H1 (cell line): ENCODE data around the gene ABCB10. TPM values are rescaled to one million over a fixed set of nuclear protein-coding genes. Genes with fewer than 3 reads are reported as not detected.

Source experiments
- BCL11A ChIP-seq, 2 experiments: IDR thresholded peaks; one replicate each; pipeline ENCODE4 v1.6.1; 2011; ENCODE audit warnings: low read depth in 2 of 2, low read length in 2 of 2, mild to moderate bottlenecking in 2 of 2
- CBX8 ChIP-seq: fragments of 300-800, 300-1000 bp; sonication (generic); IDR thresholded peaks from 2 replicates; pipeline ENCODE4 v1.7.1; 2016; ENCODE audit warnings: low read depth, low read length, borderline replicate concordance
- CREB1 ChIP-seq: IDR thresholded peaks from 2 replicates; pipeline ENCODE4 v1.6.1; 2012; ENCODE audit warnings: inconsistent platforms
- EGR1 ChIP-seq: IDR thresholded peaks from 2 replicates; pipeline ENCODE4 v1.6.1; 2011; ENCODE audit warnings: low read depth, low read length, borderline replicate concordance
- EP300 ChIP-seq, 2 experiments: IDR thresholded peaks; 1 replicate in 1 of 2; 2 replicates in 1 of 2; pipeline ENCODE4 v1.6.1; 2011 to 2012; ENCODE audit warnings: low read depth in 2 of 2, low read length in 2 of 2, mild to moderate bottlenecking in 2 of 2, borderline replicate concordance in 1 of 2, inconsistent platforms in 1 of 2, moderate library complexity in 1 of 2
- POLR2AphosphoS5 ChIP-seq: IDR thresholded peaks from 2 replicates; pipeline ENCODE4 v1.6.1; 2011; ENCODE audit warnings: low read depth, low read length
- RAD21 ChIP-seq, 2 experiments: IDR thresholded peaks in 1 of 2; conservative IDR thresholded peaks in 1 of 2; 2 replicates each; pipeline ENCODE4 v1.6.1; 2011; ENCODE audit warnings: low read depth in 2 of 2, low read length in 2 of 2, improper control_type of control experiment in 1 of 2, inconsistent platforms in 1 of 2, mild to moderate bottlenecking in 1 of 2, moderate library complexity in 1 of 2
- RBBP5 ChIP-seq: IDR thresholded peaks from 2 replicates; pipeline ENCODE4 v1.7.1; 2012; ENCODE audit warnings: low read depth, mild to moderate bottlenecking, inconsistent platforms, low read length, moderate library complexity, borderline replicate concordance
- RNF2 ChIP-seq: fragments of 200-900, 300-1000 bp; sonication (generic); IDR thresholded peaks from 2 replicates; pipeline ENCODE4 v1.7.1; 2016; ENCODE audit warnings: borderline replicate concordance, low read depth, mild to moderate bottlenecking, antibody characterized with exemption, low read length; ENCODE audit not compliant: poor library complexity, severe bottlenecking; ENCODE audit errors: missing control alignments
- SAP30 ChIP-seq: fragments of 300-600 bp; sonication (generic); IDR thresholded peaks from 2 replicates; pipeline ENCODE4 v1.7.1; 2012; ENCODE audit warnings: low read length, moderate library complexity, mild to moderate bottlenecking, inconsistent platforms; ENCODE audit not compliant: insufficient read depth, insufficient replicate concordance
- SIRT6 ChIP-seq: IDR thresholded peaks from one replicate; pipeline ENCODE4 v1.7.1; 2012; ENCODE audit warnings: low read length, inconsistent platforms
- SIX5 ChIP-seq: IDR thresholded peaks from 2 replicates; pipeline ENCODE4 v1.6.1; 2011; ENCODE audit warnings: mild to moderate bottlenecking, low read depth, low read length
- SP2 ChIP-seq: IDR thresholded peaks from 2 replicates; pipeline ENCODE4 v1.6.1; 2012; ENCODE audit warnings: mild to moderate bottlenecking, low read length, inconsistent platforms
- SRF ChIP-seq: IDR thresholded peaks from 2 replicates; pipeline ENCODE4 v1.6.1; 2011; ENCODE audit warnings: mild to moderate bottlenecking, low read depth, low read length, moderate library complexity
- SUZ12 ChIP-seq: fragments of 200-600 bp; sonication (generic); IDR thresholded peaks from 2 replicates; pipeline ENCODE4 v1.6.1; 2012; ENCODE audit warnings: mild to moderate bottlenecking, inconsistent platforms, low read length, moderate library complexity, mixed read lengths
- TAF1 ChIP-seq: IDR thresholded peaks from 2 replicates; pipeline ENCODE4 v1.6.1; 2011; ENCODE audit warnings: mild to moderate bottlenecking, low read depth, low read length
- TBP ChIP-seq: IDR thresholded peaks from 2 replicates; pipeline ENCODE4 v1.6.1; 2011; ENCODE audit warnings: low read depth, low read length, improper control_type of control experiment
- TCF12 ChIP-seq: IDR thresholded peaks from 2 replicates; pipeline ENCODE4 v1.6.1; 2011; ENCODE audit warnings: low read depth, mild to moderate bottlenecking, low read length
- TEAD4 ChIP-seq: IDR thresholded peaks from 2 replicates; pipeline ENCODE4 v1.6.1; 2012; ENCODE audit warnings: low read depth, low read length, inconsistent platforms, mixed read lengths
- polyA plus RNA-seq, 7 experiments: library from polyadenylated mRNA; depleted of rRNA in 3 of 7; stranded (reverse) in 5 of 7; unstranded in 2 of 7; fragments of >200 nt in 5 of 7; fragments of 200-250 nt in 2 of 7; gene quantifications; 1 replicate in 5 of 7; 2 replicates in 1 of 7; 4 replicates in 1 of 7; pipeline versions ENCODE4 v1.2.1 to v1.2.3, GENCODE V29; 2011 to 2013; ENCODE audit warnings: missing spikeins in 2 of 7, mixed read lengths in 2 of 7
- total RNA-seq: library from RNA; stranded (reverse); fragmentation: NEBNext Ultra II Directional; extraction: Animal tissue kit (Norgen Biotek cat#: 25700); gene quantifications from 2 replicates; pipeline ENCODE4 v1.2.1, GENCODE V29; 2021
- TF ChIP-seq, protein P1 (sequence below): IDR thresholded peaks from 2 replicates; pipeline ENCODE4 v1.6.1; 2011; ENCODE audit warnings: low read length, improper control_type of control experiment
- TF ChIP-seq, protein P2 (sequence below): IDR thresholded peaks from 2 replicates; pipeline ENCODE4 v1.6.1; 2012; ENCODE audit warnings: low read length, inconsistent platforms

ABCB10 gene
- total and polyA plus RNA-seq, 2 of the 8 experiments (the other 6 are each of a cell fraction or from before 2014, with no cell fraction given): 3.6 to 11.9 TPM

DNA sequence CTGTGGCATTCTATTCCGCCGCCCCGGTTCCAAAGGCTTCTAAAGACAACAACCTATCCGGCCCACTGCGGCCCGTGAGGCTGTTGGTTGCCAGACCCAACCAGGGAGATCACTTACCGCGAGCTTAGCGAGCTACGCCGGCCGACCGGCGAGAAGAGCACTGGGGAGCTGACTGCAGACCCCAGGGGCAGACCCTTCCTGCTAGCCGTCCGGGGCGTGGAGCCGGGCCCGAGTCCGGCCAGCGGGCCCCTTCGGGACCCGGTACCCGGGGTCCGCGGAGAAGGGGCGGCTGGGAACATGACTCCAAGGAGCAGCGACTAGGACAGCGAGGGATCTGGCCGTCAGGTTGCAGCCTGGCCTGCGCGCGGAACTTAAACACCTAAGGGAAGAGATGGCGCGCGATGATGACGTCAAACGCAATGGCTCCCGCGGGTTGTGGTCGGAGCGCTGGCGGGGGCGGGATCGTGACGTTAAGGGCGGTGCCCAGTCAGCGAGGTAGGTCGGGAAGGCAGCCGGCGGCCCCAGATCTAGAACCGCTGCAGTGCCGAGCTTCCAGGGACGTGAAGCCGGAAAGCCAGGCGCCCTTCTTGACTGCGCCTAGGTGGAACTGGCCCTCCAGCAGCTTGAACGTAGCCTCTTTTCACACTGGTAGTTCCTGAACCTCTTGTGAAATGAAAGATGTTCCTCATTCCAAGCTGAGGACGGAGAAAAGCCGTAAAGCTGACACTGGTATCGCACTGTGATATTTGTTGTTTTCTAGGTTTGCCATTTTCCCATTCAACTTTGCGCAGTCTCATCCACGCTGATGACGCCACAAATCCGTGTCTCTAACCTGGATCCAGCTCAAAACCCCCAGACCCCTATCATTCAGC, 50.3 kb downstream of the ABCB10 start, which contains the start of gene NUP133 (continued):
- TF ChIP-seq CREB1 (peak; percentile 98), RAD21 (IDR thresholded peaks at IDR 0.05 in 1 of 2, conservative IDR thresholded peaks at IDR 0.05 in 1 of 2; ENCODE audit: low read depth in 2 of 2, low read length in 2 of 2) (no peak), RBBP5 (no peak; the same call in 1 of the 2 replicates), SAP30 (no peak), EP300 (IDR thresholded peaks at IDR 0.05; ENCODE audit: borderline replicate concordance in 1 of 2, low read depth in 2 of 2, low read length in 2 of 2) (no peak), SIRT6 (no peak), TEAD4 (no peak), TCF12 (no peak), POLR2AphosphoS5 (peak; percentile 96), SUZ12 (no peak), SP2 (no peak), CBX8 (no peak), SIX5 (no peak), EGR1 (peak; percentile 91; the same call in 1 of the 2 replicates), RNF2 (no peak), BCL11A (IDR thresholded peaks at IDR 0.05; ENCODE audit: low read depth in 2 of 2, low read length in 2 of 2) (no peak), SRF (no peak; the same call in 1 of the 2 replicates), TBP (peak; percentile 90), TAF1 (peak; percentile 91)
- TF ChIP-seq, protein P1, sequence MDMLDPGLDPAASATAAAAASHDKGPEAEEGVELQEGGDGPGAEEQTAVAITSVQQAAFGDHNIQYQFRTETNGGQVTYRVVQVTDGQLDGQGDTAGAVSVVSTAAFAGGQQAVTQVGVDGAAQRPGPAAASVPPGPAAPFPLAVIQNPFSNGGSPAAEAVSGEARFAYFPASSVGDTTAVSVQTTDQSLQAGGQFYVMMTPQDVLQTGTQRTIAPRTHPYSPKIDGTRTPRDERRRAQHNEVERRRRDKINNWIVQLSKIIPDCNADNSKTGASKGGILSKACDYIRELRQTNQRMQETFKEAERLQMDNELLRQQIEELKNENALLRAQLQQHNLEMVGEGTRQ: no peak; the same call in 1 of the 2 replicates
- TF ChIP-seq, protein P2, sequence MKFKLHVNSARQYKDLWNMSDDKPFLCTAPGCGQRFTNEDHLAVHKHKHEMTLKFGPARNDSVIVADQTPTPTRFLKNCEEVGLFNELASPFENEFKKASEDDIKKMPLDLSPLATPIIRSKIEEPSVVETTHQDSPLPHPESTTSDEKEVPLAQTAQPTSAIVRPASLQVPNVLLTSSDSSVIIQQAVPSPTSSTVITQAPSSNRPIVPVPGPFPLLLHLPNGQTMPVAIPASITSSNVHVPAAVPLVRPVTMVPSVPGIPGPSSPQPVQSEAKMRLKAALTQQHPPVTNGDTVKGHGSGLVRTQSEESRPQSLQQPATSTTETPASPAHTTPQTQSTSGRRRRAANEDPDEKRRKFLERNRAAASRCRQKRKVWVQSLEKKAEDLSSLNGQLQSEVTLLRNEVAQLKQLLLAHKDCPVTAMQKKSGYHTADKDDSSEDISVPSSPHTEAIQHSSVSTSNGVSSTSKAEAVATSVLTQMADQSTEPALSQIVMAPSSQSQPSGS: peak; percentile 34; the same call in 1 of the 2 replicates
